GM21381 (cell line): ENCODE results near the gene KCNQ5.
A peak's percentile ranks its signal among the peaks of the same experiment; 100 is the strongest.

ENCODE experiments used
- ATAC-seq: cut with Tn5 transposase; IDR thresholded peaks from one replicate; pipeline ENCODE4 v1.9.1; 2021; ENCODE audit warnings: mild to moderate bottlenecking, moderate library complexity; ENCODE audit not compliant: unreplicated experiment

KCNQ5 gene

DNA sequence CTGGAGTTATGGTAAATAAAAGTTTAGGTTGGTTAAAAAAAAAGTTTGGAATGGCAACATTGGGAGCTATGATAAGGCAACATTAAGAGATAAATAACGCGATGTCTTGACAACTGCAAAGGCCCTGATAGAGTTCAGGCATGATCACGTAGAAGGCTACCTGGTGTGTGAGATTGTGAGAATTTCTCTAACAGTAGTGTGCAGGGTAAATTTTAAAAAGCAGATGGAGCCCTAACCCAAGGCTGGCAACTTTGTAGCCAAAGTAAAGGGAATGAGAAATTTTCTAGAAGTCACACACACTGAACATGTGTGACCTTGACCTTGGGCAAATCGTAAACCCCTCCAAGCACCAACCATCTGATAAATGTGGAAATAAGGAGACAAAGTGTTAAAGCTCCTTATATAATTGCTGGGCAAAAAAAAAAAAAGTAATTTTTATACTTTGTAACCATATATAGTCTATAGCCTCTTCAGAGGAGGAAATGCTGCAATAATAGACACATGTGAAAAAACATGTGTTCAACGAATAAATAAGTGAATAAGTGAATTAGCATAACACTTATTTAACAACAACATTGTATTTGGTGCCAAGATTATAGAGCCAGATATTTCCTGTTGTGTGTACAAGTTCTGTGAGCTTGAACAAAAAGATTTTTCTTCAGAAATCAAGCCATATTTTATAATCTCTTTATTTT lies 18.2 kb downstream of the KCNQ5 start:
- ATAC-seq: no peak

DNA sequence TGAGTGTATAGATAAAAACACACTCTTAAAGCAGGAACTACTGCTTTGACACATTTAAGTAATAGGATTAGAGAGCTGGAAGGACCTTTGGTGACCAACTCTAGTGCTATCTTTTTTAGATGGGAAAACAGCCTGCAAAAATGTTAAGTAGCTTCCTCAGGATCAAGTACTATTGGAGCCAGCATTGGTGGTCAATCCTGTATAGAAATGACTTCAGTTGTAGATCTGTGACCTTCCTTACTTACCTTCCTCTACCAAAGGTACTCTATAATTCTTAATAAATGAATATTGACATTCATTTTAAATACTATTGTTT lies 18.7 kb downstream of the KCNQ5 start:
- ATAC-seq: no peak

DNA sequence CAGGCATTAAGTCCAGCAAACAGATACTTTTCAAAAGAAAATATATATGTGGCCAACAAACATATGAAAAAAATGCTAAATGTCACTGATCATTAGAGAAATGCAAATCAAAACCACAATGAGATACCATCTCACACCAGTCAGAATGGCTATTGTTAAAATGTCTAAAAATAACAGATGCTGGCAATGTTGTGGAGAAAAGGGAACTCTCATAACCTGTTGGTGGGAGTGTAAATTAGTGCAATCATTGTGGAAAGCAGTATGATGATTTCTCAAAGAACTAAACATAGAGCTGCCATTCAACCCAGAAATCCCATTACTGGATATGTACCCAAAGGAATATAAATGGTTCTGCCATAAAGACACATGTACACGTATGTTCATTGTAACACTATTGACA lies 20.6 kb downstream of the KCNQ5 start:
- no peak for ATAC-seq

DNA sequence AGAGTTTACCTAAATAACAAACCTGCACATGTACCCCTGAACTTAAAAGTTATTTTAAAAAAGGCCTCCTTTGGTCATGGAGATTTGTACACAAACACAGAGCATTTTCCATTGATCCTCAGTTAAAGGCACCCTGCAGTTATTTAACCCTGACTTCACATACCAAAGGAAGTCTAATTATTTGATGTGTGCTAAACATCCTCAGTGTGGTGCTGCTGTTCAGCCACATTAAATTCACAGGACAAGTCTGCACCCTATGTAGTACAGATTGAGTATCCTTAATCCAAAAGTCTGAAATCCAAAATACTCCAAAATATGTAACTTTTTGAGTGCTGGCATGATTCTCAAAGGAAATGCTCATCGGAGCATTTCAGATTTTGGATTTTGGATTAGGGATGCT lies 21.4 kb downstream of the KCNQ5 start:
- no peak for ATAC-seq

DNA sequence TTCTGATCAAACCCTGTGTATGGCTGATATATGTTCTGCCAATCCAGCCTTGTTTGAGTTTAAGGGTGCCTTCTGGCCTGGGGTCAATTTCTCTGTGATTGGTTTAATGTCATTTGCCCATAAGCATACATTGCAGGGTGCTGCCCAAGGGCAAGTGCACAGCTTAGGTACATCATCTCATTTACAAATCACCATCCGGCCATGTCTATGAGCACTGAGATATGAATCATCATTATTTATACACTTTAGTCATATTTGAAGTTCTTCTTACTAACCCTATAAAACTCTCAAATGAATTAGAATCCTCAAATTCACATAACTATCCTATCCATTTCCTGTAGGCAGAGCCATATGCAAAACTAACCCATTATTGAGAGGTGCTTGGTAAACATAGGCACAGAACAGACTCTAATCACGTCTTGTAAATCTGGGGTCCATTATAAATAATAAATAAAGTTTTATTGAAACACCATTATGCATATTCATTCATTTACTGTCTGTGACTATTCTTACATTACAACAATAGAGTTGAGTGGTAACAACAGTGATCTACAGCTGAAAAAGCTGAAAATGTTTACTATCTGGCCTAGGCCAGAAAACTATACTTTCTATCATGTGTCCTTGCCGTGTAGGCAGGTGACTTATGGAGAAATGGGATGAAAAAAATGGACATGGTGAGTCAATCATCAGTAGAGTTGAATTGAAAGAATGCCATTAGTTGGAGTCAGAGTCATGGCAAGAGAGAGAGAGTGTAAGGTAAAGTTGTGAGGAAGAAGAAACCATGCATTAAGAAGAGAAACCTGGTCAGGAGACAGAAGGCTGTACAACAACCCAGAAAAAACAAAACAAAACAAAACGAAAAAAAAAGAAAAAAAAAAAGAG lies 25.0 kb downstream of the KCNQ5 start:
- ATAC-seq: no peak

DNA sequence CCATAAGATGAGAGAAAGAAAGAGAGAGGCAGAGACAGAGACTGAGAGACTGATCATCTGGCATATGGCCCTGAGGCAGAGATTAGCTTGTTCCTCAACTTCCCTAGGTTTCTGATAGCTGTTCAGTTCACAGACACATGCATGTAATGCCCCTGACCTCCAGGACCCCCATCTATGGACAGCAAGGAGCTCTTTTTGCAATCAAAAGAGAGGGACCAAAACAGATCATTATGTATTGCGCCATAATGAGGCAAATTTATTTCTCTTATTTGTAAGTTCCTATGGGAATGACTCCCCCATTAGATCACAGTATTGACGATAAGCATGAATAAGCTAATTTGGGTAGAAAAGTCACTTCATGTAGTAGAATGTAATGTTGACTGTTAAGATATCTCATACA lies 25.6 kb downstream of the KCNQ5 start:
- ATAC-seq: no peak

DNA sequence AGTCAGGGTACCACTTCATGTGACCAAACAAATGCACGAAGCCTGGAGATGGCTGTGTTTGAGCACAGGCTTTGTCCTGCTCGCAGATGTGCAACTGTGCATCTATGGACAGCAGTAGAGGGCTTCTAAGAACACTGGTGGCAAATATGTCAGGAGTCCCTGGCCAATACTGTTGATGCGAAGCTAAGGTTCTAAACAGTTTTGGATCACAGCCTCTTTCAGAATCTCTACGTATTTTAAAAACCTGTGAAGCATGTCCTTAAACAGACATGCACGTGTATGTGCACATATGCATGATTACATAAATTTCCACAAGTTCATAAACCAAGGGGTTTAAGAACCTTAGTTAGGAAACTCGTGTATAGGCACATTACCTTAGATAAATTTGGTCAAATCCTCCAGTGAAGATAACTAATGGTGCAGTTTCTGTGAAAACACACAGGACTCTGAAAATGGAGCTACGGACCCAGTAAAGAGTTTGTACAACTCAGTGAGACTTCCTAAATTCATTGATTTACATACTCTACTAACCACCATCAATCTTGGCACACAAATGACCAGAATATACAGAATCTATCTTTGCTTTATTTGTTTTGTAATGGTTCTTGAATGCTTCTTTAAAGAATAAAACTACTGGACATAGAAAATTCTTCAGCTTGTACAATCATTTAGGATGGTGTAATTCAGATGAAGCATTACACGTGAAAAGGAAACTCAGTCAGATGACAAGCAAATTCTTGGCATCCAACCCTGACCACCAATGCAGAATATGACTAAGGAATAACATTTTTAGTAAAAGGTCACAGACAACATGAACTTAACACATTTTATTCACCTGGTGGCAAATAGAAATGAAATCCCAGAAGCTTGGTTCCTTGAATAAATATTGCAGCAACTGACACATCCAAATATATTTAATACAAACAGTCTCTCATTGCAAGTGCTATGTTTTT lies 27.4 kb downstream of the KCNQ5 start:
- ATAC-seq: peak; percentile 47

DNA sequence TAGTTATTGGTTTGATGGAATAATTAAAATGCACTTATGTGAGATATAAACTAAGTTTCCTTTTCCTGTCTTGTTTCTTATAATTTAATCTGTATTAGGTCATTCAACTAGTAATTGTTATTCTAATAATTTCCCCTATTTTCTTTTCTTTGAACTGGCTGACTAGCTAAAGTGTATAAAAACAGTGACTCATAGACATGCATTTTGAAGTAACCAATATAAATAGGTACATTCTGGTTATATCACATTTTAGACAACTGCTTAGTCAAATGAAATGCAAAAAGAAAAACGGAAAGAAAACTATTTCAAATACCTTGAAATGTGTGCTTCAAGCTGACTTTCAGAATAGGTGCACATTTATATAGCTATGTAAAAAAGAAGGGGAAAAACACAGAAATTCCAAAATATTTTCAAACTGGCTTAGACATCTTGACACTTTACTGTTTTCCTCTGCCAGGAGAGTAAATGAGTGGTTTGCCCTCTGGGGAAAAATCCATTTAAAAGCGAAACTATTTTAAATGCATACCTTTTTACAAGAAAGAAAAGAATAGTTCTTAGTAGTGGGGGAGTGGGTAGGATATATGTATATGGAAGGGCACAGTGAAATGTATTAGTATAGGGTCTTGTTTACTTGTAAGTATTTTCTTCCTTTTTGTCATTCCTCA lies 28.3 kb downstream of the KCNQ5 start:
- no peak for ATAC-seq

DNA sequence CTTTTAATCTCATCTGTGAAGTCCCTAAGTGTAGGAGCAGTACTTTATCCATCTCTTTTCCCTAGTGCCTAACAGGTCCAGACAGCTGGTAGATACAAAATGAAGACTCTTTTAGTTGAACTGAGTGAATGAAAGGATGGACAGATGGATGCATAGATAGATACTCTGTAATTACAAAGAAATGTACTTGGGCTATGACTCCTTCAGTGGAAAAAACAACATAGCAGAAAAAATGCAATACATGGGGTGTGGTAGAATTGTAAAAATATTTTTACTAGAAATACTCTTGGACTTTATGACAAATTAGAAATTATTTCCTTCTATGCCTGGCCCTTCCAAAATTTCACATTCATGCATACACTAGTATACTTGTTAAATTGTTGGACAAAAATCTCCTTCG lies 29.3 kb downstream of the KCNQ5 start:
- no peak for ATAC-seq

DNA sequence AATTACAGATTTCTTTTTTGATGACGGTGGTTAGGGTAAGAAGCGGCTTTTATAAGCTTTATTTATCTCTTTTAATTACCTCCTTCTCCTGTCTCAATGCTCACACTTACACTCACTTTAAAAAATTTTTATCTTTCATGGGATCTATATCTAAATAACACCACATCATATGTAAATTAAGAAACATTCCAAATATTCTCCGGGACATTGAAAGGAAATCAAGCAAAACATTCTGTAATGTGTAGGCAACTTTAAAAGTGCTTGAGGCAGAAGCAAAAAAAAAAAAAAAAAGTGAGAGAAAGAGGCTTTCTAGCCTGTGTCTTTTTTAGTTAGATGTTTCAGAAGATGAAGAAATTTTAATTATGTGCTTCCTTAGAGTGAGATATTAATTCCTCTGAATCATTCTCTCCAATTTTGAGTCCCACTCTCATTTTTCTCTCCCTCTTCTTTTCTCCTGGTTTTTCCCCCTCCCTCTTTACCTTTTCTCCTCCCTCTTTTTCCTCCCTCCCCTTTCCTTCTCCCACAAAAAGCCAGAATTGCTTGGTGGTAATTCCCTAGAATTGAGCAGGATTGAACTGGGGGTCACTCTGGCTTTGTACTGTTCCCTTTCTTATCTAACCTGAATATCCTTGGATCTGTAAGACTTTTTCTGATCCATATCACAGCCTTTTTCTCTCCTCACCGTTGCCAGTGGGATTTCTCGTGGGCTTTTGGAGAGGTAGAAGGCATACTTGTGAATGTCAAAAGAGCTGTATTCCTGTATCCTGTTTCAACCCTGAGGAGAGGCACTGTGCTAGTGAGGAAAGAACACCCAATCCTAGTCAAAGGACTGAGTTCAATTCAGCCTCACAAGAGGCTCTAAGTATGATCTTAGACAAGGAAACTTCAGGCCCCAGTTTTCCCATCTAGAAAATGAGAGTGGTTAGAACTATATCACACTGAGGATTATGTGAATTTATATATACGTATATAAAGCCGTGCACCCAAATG lies 30.4 kb downstream of the KCNQ5 start:
- no peak for ATAC-seq

DNA sequence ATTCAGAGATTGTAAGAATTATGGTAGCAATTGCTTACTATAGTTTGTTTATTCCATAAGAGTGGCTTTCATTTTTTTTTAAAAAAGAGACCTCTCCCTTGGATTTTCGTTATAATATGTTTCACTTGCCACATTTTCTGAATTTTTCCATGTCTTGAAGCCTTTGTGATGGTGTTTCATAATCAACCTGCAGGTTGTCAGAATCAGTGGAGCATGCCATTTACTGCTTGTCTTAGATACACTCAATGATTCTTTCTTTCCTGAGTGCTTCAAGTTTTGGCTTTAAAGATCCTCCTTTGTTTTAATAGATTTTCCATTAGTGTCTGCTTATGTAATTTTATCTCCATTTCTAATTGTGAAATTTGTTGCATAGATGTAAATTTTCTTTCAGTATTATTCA lies 31.2 kb downstream of the KCNQ5 start:
- ATAC-seq: no peak

DNA sequence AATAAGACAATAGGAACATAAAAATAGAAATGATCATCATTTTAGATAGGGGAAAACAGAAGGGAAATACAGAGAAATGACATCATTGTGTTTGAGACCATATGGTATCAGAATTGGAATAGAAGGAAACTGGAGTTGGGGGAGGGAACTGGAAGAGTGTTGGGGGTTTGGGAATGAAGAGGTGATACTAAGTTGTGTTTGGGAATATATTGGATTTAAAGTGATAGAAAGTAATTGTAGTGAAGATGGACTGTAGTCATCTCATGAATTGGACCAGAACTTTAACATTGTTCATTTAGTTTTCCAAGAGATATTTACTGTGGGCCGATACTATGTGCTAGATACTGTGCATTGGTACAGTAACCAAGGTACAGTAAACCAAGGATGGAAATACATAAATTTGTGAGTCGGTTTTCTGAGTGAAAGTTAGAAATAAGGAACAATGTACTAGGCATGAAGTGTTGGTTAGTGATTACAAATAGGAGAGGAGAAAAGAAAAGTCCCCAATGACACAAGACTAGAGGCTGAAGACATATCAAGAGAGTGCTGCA lies 32.3 kb downstream of the KCNQ5 start:
- peak; percentile 65 for ATAC-seq

DNA sequence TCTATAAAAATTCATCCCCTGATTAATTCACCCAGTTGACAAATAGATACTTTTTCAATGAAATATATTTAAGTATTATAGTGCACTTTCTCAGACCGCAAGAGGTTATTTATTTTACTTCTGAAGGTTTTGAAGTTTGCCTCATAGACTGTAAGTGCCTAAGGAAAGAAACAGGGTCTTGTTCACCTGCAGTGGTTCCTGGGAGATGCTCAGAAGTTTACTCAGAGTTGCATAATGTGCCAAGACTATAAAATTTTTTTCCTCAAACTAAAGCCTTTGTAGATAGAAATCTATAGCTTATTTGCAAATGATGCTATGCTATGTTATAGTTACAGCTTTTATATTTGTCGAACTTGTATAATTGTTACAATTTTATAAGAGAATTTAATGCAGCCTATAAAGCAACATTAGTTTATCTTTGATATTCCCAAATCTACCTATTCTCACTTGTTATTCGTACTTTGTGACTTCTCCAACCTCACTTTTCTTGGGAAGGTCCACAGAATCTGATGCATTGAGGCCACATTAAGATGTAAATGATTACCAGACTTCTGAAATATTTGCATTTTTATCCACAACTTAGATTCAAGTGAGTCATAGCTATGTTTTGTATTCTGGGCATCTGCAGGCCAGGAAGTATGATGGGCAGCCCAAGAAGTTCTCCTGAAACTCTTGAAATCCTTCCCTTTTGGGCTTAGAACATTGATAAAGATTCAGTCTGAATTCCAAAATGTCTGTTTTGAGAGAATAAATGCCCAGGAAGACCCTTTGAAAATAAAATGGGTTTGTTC lies 35.7 kb downstream of the KCNQ5 start:
- no peak for ATAC-seq

DNA sequence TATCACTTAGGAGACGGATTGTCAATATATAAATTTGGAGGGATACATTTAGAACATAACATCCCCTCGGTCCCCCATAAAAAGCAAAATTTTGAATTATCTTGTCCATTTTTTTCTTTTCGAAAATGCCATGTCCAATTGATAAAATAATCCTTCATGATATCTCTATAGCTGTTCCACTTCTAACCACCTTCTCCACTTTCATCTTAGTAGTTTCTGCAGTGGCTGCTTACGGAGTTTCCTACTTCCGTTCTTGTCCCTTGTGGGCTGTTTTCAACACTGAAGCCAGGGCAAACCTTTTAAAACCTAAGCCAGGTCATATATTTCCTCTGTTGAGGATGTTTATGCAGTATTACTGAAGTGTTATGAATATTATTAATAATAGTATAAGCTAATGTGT lies 37.9 kb downstream of the KCNQ5 start:
- ATAC-seq: no peak

DNA sequence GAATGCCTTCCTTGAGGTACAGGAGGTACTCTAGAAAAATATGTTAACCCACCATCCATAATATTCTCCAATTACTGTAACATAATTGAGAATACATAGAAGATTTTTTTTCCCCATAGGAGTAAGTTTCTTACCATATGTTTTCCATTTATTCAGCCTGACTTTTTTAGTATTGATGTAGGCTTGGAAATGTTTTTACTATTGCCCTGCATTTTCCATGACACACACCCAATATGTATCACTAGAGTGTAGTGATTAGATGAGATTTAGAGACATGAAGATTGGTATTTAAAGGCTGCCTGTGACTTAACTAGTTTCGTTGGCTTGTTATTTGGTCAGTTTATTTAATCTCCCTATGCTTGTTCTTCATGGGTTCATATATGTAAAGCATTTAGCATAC lies 39.5 kb downstream of the KCNQ5 start:
- no peak for ATAC-seq

DNA sequence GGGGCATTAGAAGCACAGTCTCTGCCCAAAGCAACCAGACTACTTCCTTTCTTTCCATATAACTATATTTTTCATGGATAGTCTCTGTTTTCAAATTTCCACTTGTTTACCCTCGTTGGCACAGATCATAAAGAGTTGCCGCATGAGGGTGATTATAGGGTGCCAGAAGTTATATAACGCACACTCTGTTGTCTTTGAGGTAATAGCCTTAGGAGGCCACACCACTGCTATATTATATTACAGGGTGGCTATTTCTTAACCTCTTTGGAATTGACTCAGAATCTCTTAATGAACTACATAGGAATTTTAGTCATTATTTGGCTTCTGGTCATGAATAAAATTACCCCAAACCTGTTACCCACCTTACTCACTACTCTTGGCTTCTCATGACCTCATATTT lies 43.7 kb downstream of the KCNQ5 start:
- ATAC-seq: no peak

DNA sequence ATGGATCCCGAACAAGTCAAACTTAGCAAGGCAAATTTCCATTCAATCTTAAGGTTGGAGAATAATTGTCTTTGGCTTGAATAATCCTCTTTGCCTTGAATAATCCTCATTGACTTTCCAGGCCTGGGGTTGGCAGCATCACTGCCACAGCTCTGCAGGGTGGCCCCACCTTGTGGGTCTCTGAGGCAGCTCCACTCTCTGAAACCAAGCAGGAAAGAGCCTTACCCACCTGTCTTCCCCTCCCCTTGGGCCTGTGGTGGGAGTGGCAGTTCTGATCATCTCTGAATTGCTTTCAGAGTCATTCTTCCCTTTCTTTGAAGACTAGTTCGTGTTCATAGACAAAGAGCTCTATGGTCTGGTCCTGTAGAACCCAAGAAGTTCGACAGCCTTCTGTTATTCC lies 47.5 kb downstream of the KCNQ5 start:
- ATAC-seq: no peak

DNA sequence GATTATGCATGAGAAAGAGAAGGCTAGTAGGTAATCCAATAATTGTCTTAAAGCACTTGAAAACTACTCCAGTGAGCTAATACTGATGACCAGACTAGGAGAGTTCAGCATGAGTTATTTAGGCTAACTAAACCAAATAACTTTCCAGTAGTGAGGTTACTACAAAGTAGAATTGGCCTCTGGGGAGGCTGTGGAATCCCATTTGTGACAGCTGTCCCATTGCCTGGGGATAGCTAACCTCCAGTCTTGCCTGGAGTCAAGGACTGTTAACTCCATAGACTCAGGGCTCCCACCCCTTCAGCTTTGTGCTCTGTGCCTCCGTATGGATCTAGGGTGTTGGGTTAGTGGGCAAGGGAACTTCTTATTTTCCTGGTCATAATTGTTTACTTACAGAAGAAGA lies 51.0 kb downstream of the KCNQ5 start:
- no peak for ATAC-seq

DNA sequence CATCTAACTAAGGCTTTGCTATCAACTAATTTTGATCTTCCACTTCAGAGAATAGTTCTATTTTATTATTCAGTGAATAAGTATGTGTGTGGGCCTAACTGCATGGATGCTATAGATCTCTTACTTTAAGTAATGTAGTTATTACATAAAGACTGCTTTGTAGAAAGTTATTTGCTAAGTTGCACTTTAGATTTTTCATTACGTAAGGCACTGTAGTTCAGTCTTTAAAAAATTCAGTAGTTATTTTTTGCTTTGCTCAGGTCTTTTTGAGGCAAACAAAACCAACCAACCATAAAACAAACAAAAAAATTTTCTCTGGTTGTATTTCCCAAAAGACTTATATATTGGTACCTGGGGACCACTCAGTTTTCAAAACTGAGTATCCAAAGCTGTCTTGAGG lies 53.0 kb downstream of the KCNQ5 start:
- no peak for ATAC-seq
